ENCODE data around the gene RNF222.
A peak's percentile ranks its signal among the peaks of the same experiment; 100 is the strongest.
"Not testable (repeated sequence)": the region's sequence is repeated elsewhere in the genome, so short reads cannot be mapped to it uniquely, and the experiment has no call there.

The RNF222 gene

GRCh38 chr17:8382052-8382879 lies 15.4 kb downstream of the RNF222 start:
- Histone ChIP-seq H3K27ac (ENCODE audit: low read depth, low read length) (peak overlapping the region; percentile 91), H3K4me1 (ENCODE audit: control insufficient read depth, insufficient read depth, low read length) (peaks cover 26% of the 10 kb centered on the region), H3K36me3 (ENCODE audit: control insufficient read depth, insufficient read depth, low read length) (peaks cover 53% of the 10 kb centered on the region), H3K9ac (ENCODE audit: low read length) (peak overlapping the region; percentile 96), H3K27me3 (ENCODE audit: control insufficient read depth, insufficient read depth, low read length) (no peaks in the 10 kb centered on the region), H3K9me3 (ENCODE audit: control insufficient read depth, insufficient read depth, low read depth, low read length) (no peaks in the 10 kb centered on the region), H3K4me3 (ENCODE audit: low read depth, low read length) (peak overlapping the region; percentile 85)

GRCh38 chr17:8380049-8380448 lies 17.6 kb downstream of the RNF222 start:
- H3K9me3 ChIP-seq (ENCODE audit: control insufficient read depth, insufficient read depth, low read depth, low read length): no peaks in the 10 kb centered on the region
- peaks cover 32% of the 10 kb centered on the region for H3K4me1 ChIP-seq (ENCODE audit: control insufficient read depth, insufficient read depth, low read length)
- H3K9ac ChIP-seq (ENCODE audit: low read length): peak overlapping the region; percentile 31

GRCh38 chr17:8378117-8378516 lies 19.5 kb downstream of the RNF222 start:
- not testable (repeated sequence) for H3K9me3 ChIP-seq (ENCODE audit: control insufficient read depth, insufficient read depth, low read depth, low read length); H3K9ac ChIP-seq (ENCODE audit: low read length); H3K4me3 ChIP-seq (ENCODE audit: low read depth, low read length); H3K27ac ChIP-seq (ENCODE audit: low read depth, low read length); H3K27me3 ChIP-seq (ENCODE audit: control insufficient read depth, insufficient read depth, low read length)
- H3K4me1 ChIP-seq (ENCODE audit: control insufficient read depth, insufficient read depth, low read length): peaks cover 23% of the 10 kb centered on the region; the same call in 1 of the 2 replicates
- H3K36me3 ChIP-seq (ENCODE audit: control insufficient read depth, insufficient read depth, low read length): peaks cover 58% of the 10 kb centered on the region

More at GRCh38 chr17:8380049-8380448, 17.6 kb downstream of the RNF222 start:
- no peaks in the 10 kb centered on the region for H3K27me3 ChIP-seq (ENCODE audit: control insufficient read depth, insufficient read depth, low read length)
- H3K36me3 ChIP-seq (ENCODE audit: control insufficient read depth, insufficient read depth, low read length): peaks cover 58% of the 10 kb centered on the region
- peak overlapping the region; percentile 85; the same call in 1 of the 2 replicates for H3K4me3 ChIP-seq (ENCODE audit: low read depth, low read length)
- no peak overlapping the region for H3K27ac ChIP-seq (ENCODE audit: low read depth, low read length)

- H3K27ac ChIP-seq (ENCODE audit: low read depth, low read length): no peak overlapping the region
- no peak overlapping the region for H3K4me3 ChIP-seq (ENCODE audit: low read depth, low read length)
- H3K9ac ChIP-seq (ENCODE audit: low read length): no peak overlapping the region
- H3K9me3 ChIP-seq (ENCODE audit: control insufficient read depth, insufficient read depth, low read depth, low read length): no peaks in the 10 kb centered on the region
- H3K27me3 ChIP-seq (ENCODE audit: control insufficient read depth, insufficient read depth, low read length): no peaks in the 10 kb centered on the region
- peaks cover 23% of the 10 kb centered on the region; the same call in 1 of the 2 replicates for H3K4me1 ChIP-seq (ENCODE audit: control insufficient read depth, insufficient read depth, low read length)
- peaks cover 57% of the 10 kb centered on the region for H3K36me3 ChIP-seq (ENCODE audit: control insufficient read depth, insufficient read depth, low read length)
These were observed 20.2 kb downstream of the RNF222 start for GRCh38 chr17:8377422-8377821.

GRCh38 chr17:8376271-8377067 lies 21.2 kb downstream of the RNF222 start, which contains the start of gene KRABD2:
Gene KRABD2 (minus strand): TSS chr17:8376704.
- Histone ChIP-seq H3K9ac (ENCODE audit: low read length) (peak within 1 kb of the TSS; percentile 91), H3K27ac (ENCODE audit: low read depth, low read length) (peak within 1 kb of the TSS; percentile 70; the same call in 1 of the 2 replicates), H3K4me1 (ENCODE audit: control insufficient read depth, insufficient read depth, low read length) (peaks cover 23% of the 10 kb centered on the region; the same call in 1 of the 2 replicates)

GRCh38 chr17:8375738-8376259 lies 21.8 kb downstream of the RNF222 start:
- Histone ChIP-seq H3K4me1 (ENCODE audit: control insufficient read depth, insufficient read depth, low read length) (peaks cover 16% of the 10 kb centered on the region; the same call in 1 of the 2 replicates), H3K9ac (ENCODE audit: low read length) (peak overlapping the region; percentile 91), H3K27ac (ENCODE audit: low read depth, low read length) (peak overlapping the region; percentile 70; the same call in 1 of the 2 replicates), H3K36me3 (ENCODE audit: control insufficient read depth, insufficient read depth, low read length) (peaks cover 47% of the 10 kb centered on the region), H3K4me3 (ENCODE audit: low read depth, low read length) (peak overlapping the region; percentile 72), H3K9me3 (ENCODE audit: control insufficient read depth, insufficient read depth, low read depth, low read length) (no peaks in the 10 kb centered on the region), H3K27me3 (ENCODE audit: control insufficient read depth, insufficient read depth, low read length) (no peaks in the 10 kb centered on the region)

More at GRCh38 chr17:8376271-8377067, 21.2 kb downstream of the RNF222 start, which contains the start of gene KRABD2:
- no peaks in the 10 kb centered on the region for H3K9me3 ChIP-seq (ENCODE audit: control insufficient read depth, insufficient read depth, low read depth, low read length)
- H3K4me3 ChIP-seq (ENCODE audit: low read depth, low read length): peak within 1 kb of the TSS; percentile 72
- H3K36me3 ChIP-seq (ENCODE audit: control insufficient read depth, insufficient read depth, low read length): peaks cover 51% of the 10 kb centered on the region
- H3K27me3 ChIP-seq (ENCODE audit: control insufficient read depth, insufficient read depth, low read length): no peaks in the 10 kb centered on the region

GRCh38 chr17:8373856-8374255 lies 23.8 kb downstream of the RNF222 start:
- H3K27me3 ChIP-seq (ENCODE audit: control insufficient read depth, insufficient read depth, low read length); H3K4me3 ChIP-seq (ENCODE audit: low read depth, low read length); H3K27ac ChIP-seq (ENCODE audit: low read depth, low read length); H3K9ac ChIP-seq (ENCODE audit: low read length); H3K9me3 ChIP-seq (ENCODE audit: control insufficient read depth, insufficient read depth, low read depth, low read length): not testable (repeated sequence)
- peaks cover 10% of the 10 kb centered on the region; the same call in 1 of the 2 replicates for H3K4me1 ChIP-seq (ENCODE audit: control insufficient read depth, insufficient read depth, low read length)
- H3K36me3 ChIP-seq (ENCODE audit: control insufficient read depth, insufficient read depth, low read length): peaks cover 45% of the 10 kb centered on the region

GRCh38 chr17:8372422-8372821 lies 25.2 kb downstream of the RNF222 start:
- no peaks in the 10 kb centered on the region for H3K9me3 ChIP-seq (ENCODE audit: control insufficient read depth, insufficient read depth, low read depth, low read length)
- no peak overlapping the region for H3K9ac ChIP-seq (ENCODE audit: low read length)
- no peak overlapping the region for H3K27ac ChIP-seq (ENCODE audit: low read depth, low read length)
- no peak overlapping the region for H3K4me3 ChIP-seq (ENCODE audit: low read depth, low read length)
- H3K27me3 ChIP-seq (ENCODE audit: control insufficient read depth, insufficient read depth, low read length): no peaks in the 10 kb centered on the region
- peaks cover 10% of the 10 kb centered on the region; the same call in 1 of the 2 replicates for H3K4me1 ChIP-seq (ENCODE audit: control insufficient read depth, insufficient read depth, low read length)
- H3K36me3 ChIP-seq (ENCODE audit: control insufficient read depth, insufficient read depth, low read length): peaks cover 39% of the 10 kb centered on the region

GRCh38 chr17:8371786-8372185 lies 25.8 kb downstream of the RNF222 start:
- Histone ChIP-seq H3K9me3 (ENCODE audit: control insufficient read depth, insufficient read depth, low read depth, low read length) (no peaks in the 10 kb centered on the region), H3K9ac (ENCODE audit: low read length) (no peak overlapping the region)

GRCh38 chr17:8369944-8370343 lies 27.7 kb downstream of the RNF222 start:
- H3K4me3 ChIP-seq (ENCODE audit: low read depth, low read length): no peak overlapping the region
- no peaks in the 10 kb centered on the region for H3K4me1 ChIP-seq (ENCODE audit: control insufficient read depth, insufficient read depth, low read length)
- H3K27ac ChIP-seq (ENCODE audit: low read depth, low read length): no peak overlapping the region
- H3K27me3 ChIP-seq (ENCODE audit: control insufficient read depth, insufficient read depth, low read length): no peaks in the 10 kb centered on the region
- H3K9me3 ChIP-seq (ENCODE audit: control insufficient read depth, insufficient read depth, low read depth, low read length): no peaks in the 10 kb centered on the region
- H3K9ac ChIP-seq (ENCODE audit: low read length): no peak overlapping the region
- peaks cover 31% of the 10 kb centered on the region for H3K36me3 ChIP-seq (ENCODE audit: control insufficient read depth, insufficient read depth, low read length)

More at GRCh38 chr17:8371786-8372185, 25.8 kb downstream of the RNF222 start:
- H3K27me3 ChIP-seq (ENCODE audit: control insufficient read depth, insufficient read depth, low read length): no peaks in the 10 kb centered on the region
- H3K36me3 ChIP-seq (ENCODE audit: control insufficient read depth, insufficient read depth, low read length): peaks cover 32% of the 10 kb centered on the region
- peaks cover 9% of the 10 kb centered on the region; the same call in 1 of the 2 replicates for H3K4me1 ChIP-seq (ENCODE audit: control insufficient read depth, insufficient read depth, low read length)
- H3K27ac ChIP-seq (ENCODE audit: low read depth, low read length): no peak overlapping the region
- no peak overlapping the region for H3K4me3 ChIP-seq (ENCODE audit: low read depth, low read length)
